Fibroblast of lung (primary cell): ENCODE data around the gene ADAMTS17.

Source experiments
- EZH2 ChIP-seq: IDR thresholded peaks from 2 replicates; pipeline ENCODE4 v1.5.1; 2012; ENCODE audit warnings: low read length, control low read depth, mild to moderate bottlenecking; ENCODE audit errors: missing control alignments
- TF ChIP-seq, protein P1 (sequence below), 2 donors: IDR thresholded peaks in 1 of 2; conservative IDR thresholded peaks in 1 of 2; 1 replicate in 1 of 2; 2 replicates in 1 of 2; pipeline ENCODE4 v1.5.1; 2011 to 2012; ENCODE audit warnings: low read length in 2 of 2, control low read depth in 1 of 2, inconsistent platforms in 1 of 2, low read depth in 1 of 2, mild to moderate bottlenecking in 1 of 2

DNA sequence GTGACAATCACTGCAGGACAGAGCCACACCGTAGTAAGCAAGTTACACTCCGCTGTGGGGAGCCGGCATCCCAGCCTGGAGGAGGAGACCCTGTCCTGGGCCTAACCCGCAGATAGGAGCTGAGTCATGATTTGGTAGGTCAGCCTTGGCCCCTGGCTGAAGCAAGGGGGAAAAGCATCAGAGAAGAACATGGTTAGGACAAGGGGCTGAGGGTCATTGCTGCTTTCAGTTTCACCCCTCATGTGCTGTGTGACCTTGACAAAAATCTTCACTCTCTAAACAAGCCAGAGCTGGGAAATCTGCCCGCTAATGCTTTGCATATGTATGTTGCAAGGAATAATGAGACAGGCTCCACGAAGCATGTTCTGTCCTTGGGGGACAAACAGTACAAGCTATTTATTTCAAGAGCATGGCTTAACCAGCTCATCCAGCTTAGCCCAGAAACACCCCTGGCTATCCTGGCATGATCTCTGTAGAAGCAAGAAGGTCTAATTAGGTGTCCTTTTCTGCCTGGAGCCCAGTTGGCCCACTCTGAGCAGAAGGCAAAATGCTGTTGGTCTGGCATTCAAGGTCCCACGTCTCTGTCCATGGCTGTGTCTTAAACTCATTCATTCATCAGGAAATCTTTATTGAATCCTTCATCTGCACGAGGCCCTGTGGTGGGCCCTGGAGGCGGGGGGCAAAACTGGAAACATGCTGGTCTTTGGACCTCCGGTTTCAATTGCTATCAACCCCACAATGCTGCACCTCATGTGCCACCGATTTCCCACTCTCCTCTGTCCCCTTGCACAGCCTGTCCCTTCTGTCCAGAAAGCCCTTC is 387.2 kb downstream of the ADAMTS17 start:
- no peak for TF ChIP-seq EZH2
- TF ChIP-seq, protein P1, sequence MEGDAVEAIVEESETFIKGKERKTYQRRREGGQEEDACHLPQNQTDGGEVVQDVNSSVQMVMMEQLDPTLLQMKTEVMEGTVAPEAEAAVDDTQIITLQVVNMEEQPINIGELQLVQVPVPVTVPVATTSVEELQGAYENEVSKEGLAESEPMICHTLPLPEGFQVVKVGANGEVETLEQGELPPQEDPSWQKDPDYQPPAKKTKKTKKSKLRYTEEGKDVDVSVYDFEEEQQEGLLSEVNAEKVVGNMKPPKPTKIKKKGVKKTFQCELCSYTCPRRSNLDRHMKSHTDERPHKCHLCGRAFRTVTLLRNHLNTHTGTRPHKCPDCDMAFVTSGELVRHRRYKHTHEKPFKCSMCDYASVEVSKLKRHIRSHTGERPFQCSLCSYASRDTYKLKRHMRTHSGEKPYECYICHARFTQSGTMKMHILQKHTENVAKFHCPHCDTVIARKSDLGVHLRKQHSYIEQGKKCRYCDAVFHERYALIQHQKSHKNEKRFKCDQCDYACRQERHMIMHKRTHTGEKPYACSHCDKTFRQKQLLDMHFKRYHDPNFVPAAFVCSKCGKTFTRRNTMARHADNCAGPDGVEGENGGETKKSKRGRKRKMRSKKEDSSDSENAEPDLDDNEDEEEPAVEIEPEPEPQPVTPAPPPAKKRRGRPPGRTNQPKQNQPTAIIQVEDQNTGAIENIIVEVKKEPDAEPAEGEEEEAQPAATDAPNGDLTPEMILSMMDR (conservative IDR thresholded peaks at IDR 0.05 in 1 of 2, IDR thresholded peaks at IDR 0.05 in 1 of 2; ENCODE audit: low read depth in 1 of 2, low read length in 2 of 2): no peak
